Gastroesophageal sphincter (tissue), 4 donors: Measurements from ENCODE around the gene EDN1. TPM values are rescaled to one million over a fixed set of nuclear protein-coding genes. Genes with fewer than 3 reads are reported as not detected.

Experiments
- ATAC-seq: fragments of 150-250 bp; one replicate; pipeline ENCODE4 v1.9.1; 2016; ENCODE audit warnings: mild to moderate bottlenecking, moderate library complexity
- H3K27ac ChIP-seq, 4 donors: fragments of 200-600 bp; sonication (generic) in 3 of 4; 1 replicate in 3 of 4; 2 replicates in 1 of 4; pipeline ENCODE4 v1.5.1; 2016 to 2019
- H3K27me3 ChIP-seq: fragments of 200-600 bp; sonication (generic); one replicate; pipeline ENCODE4 v1.5.1; 2019
- H3K36me3 ChIP-seq, 2 donors: fragments of 200-600 bp; sonication (generic); one replicate each; pipeline ENCODE4 v1.5.1; 2019; ENCODE audit warnings: control low read depth in 1 of 2
- H3K4me1 ChIP-seq, 3 donors: fragments of 200-600 bp; sonication (generic); 1 replicate in 2 of 3; 2 replicates in 1 of 3; pipeline ENCODE4 v1.5.1; 2016 to 2019; ENCODE audit warnings: control low read depth in 2 of 3
- H3K4me3 ChIP-seq, 2 donors: fragments of 200-600 bp; sonication (generic); one replicate each; pipeline ENCODE4 v1.5.1; 2019; ENCODE audit warnings: mild to moderate bottlenecking in 1 of 2, moderate library complexity in 1 of 2
- H3K9me3 ChIP-seq, 3 donors: fragments of 200-600 bp; sonication (generic); one replicate each; pipeline ENCODE4 v1.5.1; 2017 to 2019; ENCODE audit warnings: control low read depth in 2 of 3
- EP300 ChIP-seq: sonication (generic); formaldehyde crosslinking; IDR thresholded peaks from one replicate; pipeline ENCODE4 v1.6.1; 2017; ENCODE audit warnings: antibody characterized with exemption, mild to moderate bottlenecking
- POLR2A ChIP-seq, 2 donors: fragments of 450-650 bp; IDR thresholded peaks; one replicate each; pipeline ENCODE4 v1.6.1; 2017; ENCODE audit warnings: antibody characterized with exemption in 2 of 2, mild to moderate bottlenecking in 2 of 2, moderate library complexity in 1 of 2
- POLR2AphosphoS5 ChIP-seq: sonication (generic); formaldehyde crosslinking; IDR thresholded peaks from one replicate; pipeline ENCODE4 v1.6.1; 2017; ENCODE audit warnings: antibody characterized with exemption
- WGBS, 2 donors: methylation state at CpG; one replicate each; pipeline ENCODE4 v1.1.5; 2018; ENCODE audit warnings: low coverage in 1 of 2; 5-methylcytosine and 5-hydroxymethylcytosine counted together
- total RNA-seq, 4 donors: library from RNA; depleted of rRNA; stranded (reverse); fragments of >200 nt; gene quantifications; one replicate each; pipeline ENCODE4 v1.1.0, GENCODE V29; 2016
- TF ChIP-seq, protein P1 (sequence below), 4 experiments: fragments of 200-600 bp in 2 of 4; fragments of 450-650 bp in 2 of 4; sonication (generic) in 1 of 4; IDR thresholded peaks; one replicate each; pipeline ENCODE4 v1.5.1; 2017 to 2019; ENCODE audit warnings: antibody characterized with exemption in 4 of 4, mild to moderate bottlenecking in 2 of 4, moderate library complexity in 2 of 4

Gene EDN1
- total RNA-seq, 4 donors from 2014 or later = 3.6 to 39.6 (median 15.1) TPM

DNA sequence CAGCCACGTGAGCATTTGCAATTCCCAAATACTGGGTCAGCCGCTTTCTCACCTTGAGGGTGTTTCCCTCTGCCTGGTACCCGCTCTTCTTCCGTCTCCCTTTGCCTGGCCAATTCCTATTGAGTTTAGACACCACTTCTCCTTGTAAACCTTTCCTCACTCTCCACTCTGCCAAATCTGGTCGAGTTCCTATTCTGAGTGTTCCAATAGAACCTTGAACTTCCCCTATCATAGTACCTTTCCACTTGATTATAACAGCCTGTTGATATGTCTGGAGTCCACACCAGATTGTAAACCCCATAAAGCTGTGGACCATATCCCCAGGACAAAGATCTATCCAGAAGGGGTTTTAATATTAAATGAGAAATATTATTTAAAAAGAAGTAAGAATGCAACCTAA, 36.0 kb upstream of the EDN1 start:
- Histone ChIP-seq H3K27ac (no peak overlapping the region), H3K27me3 (no peaks in the 10 kb centered on the region), H3K4me3 (no peak overlapping the region), H3K9me3 (no peaks in the 10 kb centered on the region), H3K4me1 (no peaks in the 10 kb centered on the region), H3K36me3 (no peaks in the 10 kb centered on the region)
- WGBS, 2 donors = 76 to 79% methylated on average over 5 of the region's 5 CpGs
- no peak for ATAC-seq
- TF ChIP-seq POLR2A (IDR thresholded peaks at IDR 0.05) (no peak), POLR2AphosphoS5 (no peak), EP300 (no peak)
- TF ChIP-seq, protein P1, sequence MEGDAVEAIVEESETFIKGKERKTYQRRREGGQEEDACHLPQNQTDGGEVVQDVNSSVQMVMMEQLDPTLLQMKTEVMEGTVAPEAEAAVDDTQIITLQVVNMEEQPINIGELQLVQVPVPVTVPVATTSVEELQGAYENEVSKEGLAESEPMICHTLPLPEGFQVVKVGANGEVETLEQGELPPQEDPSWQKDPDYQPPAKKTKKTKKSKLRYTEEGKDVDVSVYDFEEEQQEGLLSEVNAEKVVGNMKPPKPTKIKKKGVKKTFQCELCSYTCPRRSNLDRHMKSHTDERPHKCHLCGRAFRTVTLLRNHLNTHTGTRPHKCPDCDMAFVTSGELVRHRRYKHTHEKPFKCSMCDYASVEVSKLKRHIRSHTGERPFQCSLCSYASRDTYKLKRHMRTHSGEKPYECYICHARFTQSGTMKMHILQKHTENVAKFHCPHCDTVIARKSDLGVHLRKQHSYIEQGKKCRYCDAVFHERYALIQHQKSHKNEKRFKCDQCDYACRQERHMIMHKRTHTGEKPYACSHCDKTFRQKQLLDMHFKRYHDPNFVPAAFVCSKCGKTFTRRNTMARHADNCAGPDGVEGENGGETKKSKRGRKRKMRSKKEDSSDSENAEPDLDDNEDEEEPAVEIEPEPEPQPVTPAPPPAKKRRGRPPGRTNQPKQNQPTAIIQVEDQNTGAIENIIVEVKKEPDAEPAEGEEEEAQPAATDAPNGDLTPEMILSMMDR (IDR thresholded peaks at IDR 0.05) = no peak

DNA sequence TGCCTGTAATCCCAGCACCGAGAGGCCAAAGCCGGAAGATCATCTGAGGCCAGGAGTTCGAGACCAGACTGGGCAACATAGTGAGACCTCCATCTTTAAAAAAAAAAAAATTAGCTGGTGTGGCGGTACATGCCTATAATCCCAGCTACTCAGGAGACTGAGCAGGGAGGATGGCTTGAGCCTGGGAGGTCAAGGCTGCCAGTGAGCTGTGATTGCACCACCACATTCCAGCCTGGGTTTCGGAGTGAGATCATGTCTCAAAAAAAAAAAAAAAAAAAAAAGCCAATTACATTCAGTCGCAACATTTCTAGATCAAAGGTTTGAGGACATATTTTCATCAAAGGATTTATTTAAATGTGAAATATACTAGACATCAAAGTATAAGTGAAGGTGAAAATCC, 32.0 kb upstream of the EDN1 start:
- no peak for TF ChIP-seq POLR2A (IDR thresholded peaks at IDR 0.05)
- TF ChIP-seq EP300 = no peak
- no peak for TF ChIP-seq POLR2AphosphoS5
- TF ChIP-seq, protein P1 (IDR thresholded peaks at IDR 0.05) = no peak

DNA sequence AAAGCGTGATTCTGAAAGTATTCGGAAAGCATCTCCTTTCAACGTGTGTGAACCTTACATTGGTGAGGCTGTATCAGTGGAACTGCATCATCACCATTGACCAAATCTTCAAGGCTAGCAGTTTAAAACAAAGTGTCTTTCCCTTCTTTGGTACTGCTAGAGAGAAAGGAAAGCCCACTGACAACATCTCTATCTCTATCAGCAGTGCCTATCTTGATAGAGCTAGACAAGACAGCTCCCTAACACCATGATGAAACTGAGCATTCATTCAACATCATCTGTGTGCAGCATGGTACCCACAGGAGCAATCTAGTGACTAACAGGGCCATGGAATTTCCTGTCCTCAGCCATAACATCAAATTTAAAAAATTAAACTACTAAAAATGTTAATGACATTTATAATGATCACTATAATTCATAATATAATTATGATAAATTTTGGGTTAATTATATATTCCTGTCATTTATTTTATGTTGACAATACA, 31.5 kb upstream of the EDN1 start:
- 65 to 86% methylated on average over 2 to 3 of the region's 3 CpGs for WGBS, 2 donors
- TF ChIP-seq, protein P1 (IDR thresholded peaks at IDR 0.05) = no peak
- no peak for TF ChIP-seq POLR2A (IDR thresholded peaks at IDR 0.05)

More for the DNA sequence above, 32.0 kb upstream of the EDN1 start:
- no peak for ATAC-seq
- Histone ChIP-seq H3K27ac (no peak overlapping the region), H3K36me3 (no peaks in the 10 kb centered on the region), H3K27me3 (no peaks in the 10 kb centered on the region), H3K4me1 (no peaks in the 10 kb centered on the region), H3K9me3 (no peaks in the 10 kb centered on the region), H3K4me3 (no peak overlapping the region)
- WGBS, 2 donors = 94 to 100% methylated on average over 1 to 6 of the region's 6 CpGs

DNA sequence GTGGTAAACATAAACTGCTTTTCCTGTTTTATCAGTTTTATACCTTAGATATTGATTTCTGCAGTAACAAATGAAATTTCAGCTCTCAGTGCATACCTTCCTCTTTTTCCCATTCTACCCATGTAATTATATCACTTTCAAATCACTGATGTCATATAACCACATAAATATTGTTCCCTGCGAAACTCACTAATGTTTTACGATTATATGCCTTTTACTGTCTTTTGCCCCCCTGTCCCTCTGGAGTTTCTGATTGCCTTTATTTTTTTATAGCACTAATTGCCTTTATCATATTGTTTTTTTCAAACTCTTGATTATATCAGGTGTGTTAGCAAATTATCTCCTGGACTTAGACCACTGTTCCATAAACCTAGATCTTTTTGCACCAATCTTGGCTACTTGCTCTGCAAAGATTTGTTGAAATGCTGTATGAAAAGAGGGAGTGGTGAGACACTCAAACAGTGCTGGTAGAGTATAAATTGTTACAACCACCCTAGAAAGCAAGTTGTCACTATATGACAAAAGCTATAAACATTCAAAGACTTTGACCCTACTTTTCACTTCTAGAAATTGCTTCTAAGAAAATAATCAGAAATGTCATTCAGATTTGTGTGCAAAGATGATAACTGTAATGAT, 29.6 kb upstream of the EDN1 start:
- H3K27me3 ChIP-seq = no peaks in the 10 kb centered on the region
- no peak overlapping the region for H3K4me3 ChIP-seq
- TF ChIP-seq POLR2A (IDR thresholded peaks at IDR 0.05) (no peak), POLR2AphosphoS5 (no peak), EP300 (no peak)
- TF ChIP-seq, protein P1 (IDR thresholded peaks at IDR 0.05) = no peak
- ATAC-seq = no peak
- no peaks in the 10 kb centered on the region for H3K36me3 ChIP-seq
- H3K27ac ChIP-seq = no peak overlapping the region
- H3K4me1 ChIP-seq = no peaks in the 10 kb centered on the region
- WGBS, 2 donors = 84 to 86% methylated on average over 2 of the region's 2 CpGs
- H3K9me3 ChIP-seq = no peaks in the 10 kb centered on the region

More for the DNA sequence above, 31.5 kb upstream of the EDN1 start:
- ATAC-seq = no peak
- no peaks in the 10 kb centered on the region for H3K36me3 ChIP-seq
- no peaks in the 10 kb centered on the region for H3K9me3 ChIP-seq
- H3K27me3 ChIP-seq = no peaks in the 10 kb centered on the region
- no peak overlapping the region for H3K4me3 ChIP-seq
- no peak overlapping the region for H3K27ac ChIP-seq
- no peaks in the 10 kb centered on the region for H3K4me1 ChIP-seq

DNA sequence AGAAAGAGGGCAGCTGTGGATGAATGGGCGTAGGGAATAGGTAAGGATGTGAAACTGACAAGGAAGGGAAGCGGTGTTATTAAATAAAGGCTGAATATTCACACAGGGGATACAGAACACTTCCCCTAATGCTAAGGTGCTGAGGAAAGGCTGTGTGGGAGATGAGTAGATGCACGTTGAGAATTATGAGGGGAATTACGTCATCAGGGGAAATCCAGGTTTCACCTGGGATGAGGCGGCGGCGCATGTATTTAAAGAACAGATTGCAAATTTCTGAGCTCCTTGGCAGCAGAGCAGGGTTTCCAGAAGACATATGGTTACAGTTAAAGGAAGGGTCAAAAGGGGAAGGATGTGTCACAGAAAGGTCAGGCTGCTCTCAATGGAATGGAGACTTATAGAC, 28.7 kb upstream of the EDN1 start:
- TF ChIP-seq POLR2A (IDR thresholded peaks at IDR 0.05) (no peak), POLR2AphosphoS5 (no peak), EP300 (no peak)
- TF ChIP-seq, protein P1 (IDR thresholded peaks at IDR 0.05) = no peak
- H3K4me3 ChIP-seq = no peak overlapping the region
- H3K4me1 ChIP-seq = no peaks in the 10 kb centered on the region
- WGBS, 2 donors = 63 to 86% methylated on average over 7 of the region's 7 CpGs
- H3K27ac ChIP-seq = no peak overlapping the region
- no peaks in the 10 kb centered on the region for H3K27me3 ChIP-seq
- no peaks in the 10 kb centered on the region for H3K36me3 ChIP-seq
- no peak for ATAC-seq
- H3K9me3 ChIP-seq = no peaks in the 10 kb centered on the region
